SU-DHL-6 (cell line): ENCODE data around the gene RBM6.

Source experiments
- H2AFZ ChIP-seq: fragments of 200-600 bp; sonication (generic); 2 replicates; pipeline ENCODE4 v1.6.1; 2014; ENCODE audit warnings: low read depth, mild to moderate bottlenecking, moderate library complexity, mixed read lengths, antibody characterized with exemption, low read length; ENCODE audit not compliant: severe bottlenecking
- H3F3A ChIP-seq: fragments of 200-600 bp; shearing (Covaris generic); 2 replicates; pipeline ENCODE4 v1.6.0; 2016; ENCODE audit warnings: antibody characterized with exemption, mild to moderate bottlenecking; ENCODE audit not compliant: insufficient read depth
- H3K27ac ChIP-seq: fragments of 200-600 bp; sonication (generic); 2 replicates; pipeline ENCODE4 v1.5.1; 2016; ENCODE audit warnings: low read depth, mild to moderate bottlenecking, low read length, moderate library complexity, mixed read lengths
- H3K27me3 ChIP-seq: fragments of 200-600 bp; sonication (generic), shearing (Covaris generic); 2 replicates; pipeline ENCODE4 v1.6.0; 2014; ENCODE audit warnings: mild to moderate bottlenecking, low read length
- H3K36me3 ChIP-seq: fragments of 200-600 bp; sonication (generic); 2 replicates; pipeline ENCODE4 v1.6.1; 2014; ENCODE audit warnings: mild to moderate bottlenecking, low read length, mixed read lengths
- H3K4me2 ChIP-seq: fragments of 300-600, 200-600 bp; shearing (Covaris generic), sonication (generic); 2 replicates; pipeline ENCODE4 v1.6.0; 2014; ENCODE audit warnings: low read length, low read depth, mild to moderate bottlenecking; ENCODE audit not compliant: poor library complexity, severe bottlenecking
- H3K4me3 ChIP-seq: fragments of 200-600 bp; sonication (generic); 2 replicates; pipeline ENCODE4 v1.5.1; 2014; ENCODE audit warnings: antibody characterized with exemption, low read length, mild to moderate bottlenecking, mixed read lengths; ENCODE audit not compliant: insufficient read depth, poor library complexity, severe bottlenecking
- H3K79me2 ChIP-seq: fragments of 200-600 bp; sonication (generic); 2 replicates; pipeline ENCODE4 v1.6.1; 2014; ENCODE audit warnings: mild to moderate bottlenecking, low read length, moderate library complexity; ENCODE audit not compliant: insufficient read depth
- H3K9ac ChIP-seq: fragments of 200-600 bp; sonication (generic); 2 replicates; pipeline ENCODE4 v1.7.0; 2014; ENCODE audit warnings: mild to moderate bottlenecking, low read length
- H3K9me2 ChIP-seq: fragments of 200-600 bp; sonication (generic); replicated peaks from 2 replicates; pipeline ENCODE4 v1.6.1; 2014; ENCODE audit warnings: low read length; ENCODE audit not compliant: insufficient read depth
- H3K9me3 ChIP-seq: fragments of 200-600 bp; sonication (generic); 2 replicates; pipeline ENCODE4 v1.6.1; 2014; ENCODE audit warnings: low read length, mixed read lengths; ENCODE audit not compliant: insufficient read depth
- H4K20me1 ChIP-seq: fragments of 200-600 bp; sonication (generic); 2 replicates; pipeline ENCODE4 v1.6.1; 2014; ENCODE audit warnings: low read depth, mild to moderate bottlenecking, antibody characterized with exemption, low read length, moderate library complexity, mixed read lengths
- EZH2phosphoT487 ChIP-seq: fragments of 200-600 bp; sonication (generic), shearing (Covaris generic); conservative IDR thresholded peaks from 2 replicates; pipeline ENCODE4 v1.6.1; 2018; ENCODE audit warnings: mild to moderate bottlenecking, antibody characterized with exemption, low read length, moderate library complexity, mixed read lengths
- TF ChIP-seq, protein P1 (sequence below): fragments of 200-600 bp; sonication (generic); IDR thresholded peaks from one replicate; pipeline ENCODE4 v1.5.1; 2017; ENCODE audit warnings: antibody characterized with exemption, mild to moderate bottlenecking, low read length, moderate library complexity; ENCODE audit not compliant: insufficient read depth, poor library complexity, severe bottlenecking

RBM6 gene

DNA sequence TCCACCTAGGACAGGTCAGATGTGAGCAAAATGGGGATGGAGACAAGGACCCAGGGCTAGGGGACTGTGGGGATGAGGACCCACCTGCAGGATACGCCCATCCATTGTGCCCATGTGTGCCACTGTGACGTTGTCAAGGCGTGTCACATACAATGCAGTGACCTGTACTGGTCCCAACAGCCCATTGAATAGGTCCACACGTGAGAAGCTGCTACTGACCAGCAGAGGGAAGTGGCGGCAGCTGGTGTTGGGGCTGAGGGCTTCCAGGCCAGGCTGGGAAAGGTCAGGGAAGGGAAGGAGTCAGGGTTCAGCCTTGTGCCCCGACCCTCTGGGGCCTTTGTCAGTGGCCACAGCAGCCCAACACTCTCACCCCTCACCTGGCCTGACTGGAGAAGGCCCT is 41.0 kb upstream of the RBM6 start:
- Histone ChIP-seq H3K4me2 (no peak overlapping the region), H3K27ac (no peak overlapping the region), H3K27me3 (no peaks in the 10 kb centered on the region), H4K20me1 (no peaks in the 10 kb centered on the region), H3K9ac (no peak overlapping the region), H3K9me2 (no peaks in the 10 kb centered on the region), H3K4me3 (no peak overlapping the region), H2AFZ (no peak overlapping the region), H3F3A (no peaks in the 10 kb centered on the region), H3K36me3 (no peaks in the 10 kb centered on the region), H3K9me3 (no peaks in the 10 kb centered on the region), H3K79me2 (no peaks in the 10 kb centered on the region)
- TF ChIP-seq, protein P1, sequence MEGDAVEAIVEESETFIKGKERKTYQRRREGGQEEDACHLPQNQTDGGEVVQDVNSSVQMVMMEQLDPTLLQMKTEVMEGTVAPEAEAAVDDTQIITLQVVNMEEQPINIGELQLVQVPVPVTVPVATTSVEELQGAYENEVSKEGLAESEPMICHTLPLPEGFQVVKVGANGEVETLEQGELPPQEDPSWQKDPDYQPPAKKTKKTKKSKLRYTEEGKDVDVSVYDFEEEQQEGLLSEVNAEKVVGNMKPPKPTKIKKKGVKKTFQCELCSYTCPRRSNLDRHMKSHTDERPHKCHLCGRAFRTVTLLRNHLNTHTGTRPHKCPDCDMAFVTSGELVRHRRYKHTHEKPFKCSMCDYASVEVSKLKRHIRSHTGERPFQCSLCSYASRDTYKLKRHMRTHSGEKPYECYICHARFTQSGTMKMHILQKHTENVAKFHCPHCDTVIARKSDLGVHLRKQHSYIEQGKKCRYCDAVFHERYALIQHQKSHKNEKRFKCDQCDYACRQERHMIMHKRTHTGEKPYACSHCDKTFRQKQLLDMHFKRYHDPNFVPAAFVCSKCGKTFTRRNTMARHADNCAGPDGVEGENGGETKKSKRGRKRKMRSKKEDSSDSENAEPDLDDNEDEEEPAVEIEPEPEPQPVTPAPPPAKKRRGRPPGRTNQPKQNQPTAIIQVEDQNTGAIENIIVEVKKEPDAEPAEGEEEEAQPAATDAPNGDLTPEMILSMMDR: no peak
- TF ChIP-seq EZH2phosphoT487: no peak

DNA sequence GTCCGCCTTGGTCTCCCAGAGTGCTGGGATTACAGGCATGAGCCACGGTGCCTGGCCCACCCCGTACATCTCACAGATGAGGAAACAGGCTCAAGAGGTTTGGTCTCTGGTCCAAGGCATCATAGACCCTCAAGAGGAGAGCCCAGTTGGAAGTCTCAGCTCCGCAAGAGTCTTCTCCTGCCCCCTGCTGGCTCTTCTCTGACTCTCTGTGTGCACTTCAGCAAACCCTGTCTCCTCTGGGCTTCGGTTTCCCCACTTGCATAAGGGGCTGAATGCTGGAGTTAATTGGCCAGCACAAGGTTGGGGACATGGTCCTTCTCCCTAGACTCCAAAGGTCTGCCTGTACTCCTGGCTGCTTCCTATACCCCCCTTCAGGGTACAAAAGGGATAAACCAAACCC is 40.1 kb upstream of the RBM6 start:
- Histone ChIP-seq H3K9me2 (no peaks in the 10 kb centered on the region), H3K27me3 (no peaks in the 10 kb centered on the region), H3K9me3 (no peaks in the 10 kb centered on the region), H4K20me1 (no peaks in the 10 kb centered on the region), H3K79me2 (no peaks in the 10 kb centered on the region), H3K4me2 (no peak overlapping the region), H3K9ac (no peak overlapping the region), H2AFZ (no peak overlapping the region), H3K36me3 (no peaks in the 10 kb centered on the region), H3F3A (no peaks in the 10 kb centered on the region), H3K4me3 (no peak overlapping the region), H3K27ac (no peak overlapping the region)
- TF ChIP-seq, protein P1: peak; percentile 48
- no peak for TF ChIP-seq EZH2phosphoT487

DNA sequence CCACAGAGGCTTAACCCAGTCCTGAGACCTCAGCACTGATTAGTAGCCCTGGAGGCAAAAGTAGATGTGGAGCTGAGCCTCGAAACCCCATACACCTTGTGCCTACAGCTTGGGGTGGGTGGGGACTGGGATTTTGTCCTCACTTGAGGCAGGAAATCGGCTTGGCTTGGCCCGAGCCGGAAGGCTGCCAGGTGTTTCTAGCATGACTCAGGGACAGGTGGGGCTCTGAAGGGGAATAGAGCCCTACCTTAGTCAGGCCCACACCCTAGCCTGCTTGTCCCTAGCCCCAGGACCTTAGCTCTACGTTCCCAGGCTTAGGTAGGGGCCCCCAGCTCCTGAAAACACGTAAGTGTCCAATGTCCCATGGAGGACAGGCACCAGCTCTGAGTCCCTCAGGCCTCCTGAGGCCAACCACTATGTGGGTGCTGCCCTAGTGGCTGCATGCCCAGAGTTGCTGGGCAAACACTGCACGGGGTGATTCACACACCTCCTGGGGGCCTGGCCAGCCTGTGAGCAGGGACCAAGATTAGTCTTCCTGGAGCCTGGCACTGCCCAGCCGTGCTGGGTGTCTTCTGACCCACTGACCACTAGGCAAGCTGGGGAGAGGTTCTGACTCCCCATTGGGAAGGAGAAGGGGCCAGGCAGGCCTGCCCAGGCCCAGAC is 39.3 kb upstream of the RBM6 start:
- H3K9me3 ChIP-seq: no peaks in the 10 kb centered on the region
- H3K4me3 ChIP-seq: no peak overlapping the region
- H3K9ac ChIP-seq: no peak overlapping the region
- no peak for TF ChIP-seq EZH2phosphoT487
- TF ChIP-seq, protein P1: no peak
- no peaks in the 10 kb centered on the region for H3F3A ChIP-seq
- H3K27ac ChIP-seq: no peak overlapping the region
- H3K9me2 ChIP-seq: no peaks in the 10 kb centered on the region
- no peak overlapping the region for H2AFZ ChIP-seq
- H3K4me2 ChIP-seq: no peak overlapping the region
- no peaks in the 10 kb centered on the region for H3K79me2 ChIP-seq
- no peaks in the 10 kb centered on the region for H4K20me1 ChIP-seq
- no peaks in the 10 kb centered on the region for H3K36me3 ChIP-seq
- H3K27me3 ChIP-seq: no peaks in the 10 kb centered on the region
